ENCODE data around the gene BRICD5. TPM values are rescaled to one million over a fixed set of nuclear protein-coding genes. Genes with fewer than 3 reads are reported as not detected.

BRICD5 gene
- total RNA-seq, 1 donor from 2014 or later, result 7.2 TPM

GRCh38 chr16:2237493-2238149, 27.0 kb upstream of the BRICD5 start:
- DNase-seq (ENCODE audit: low read depth), result no peak

- no peak for DNase-seq (ENCODE audit: low read depth)
These were observed 26.4 kb upstream of the BRICD5 start for GRCh38 chr16:2237102-2237482.

GRCh38 chr16:2236337-2237101, 25.9 kb upstream of the BRICD5 start, which contains the start of gene DNASE1L2:
Gene DNASE1L2, plus strand, starts transcription at chr16:2236444. Its CDS starts 373 bp downstream, at chr16:2236817.
- DNase-seq (ENCODE audit: low read depth), result no peak

GRCh38 chr16:2235695-2236336, 25.2 kb upstream of the BRICD5 start:
- no peak for DNase-seq (ENCODE audit: low read depth)

GRCh38 chr16:2235234-2235651, 24.6 kb upstream of the BRICD5 start:
- no peak for DNase-seq (ENCODE audit: low read depth)

- DNase-seq (ENCODE audit: low read depth), result no peak
These were observed 24.1 kb upstream of the BRICD5 start for GRCh38 chr16:2234813-2235170.

GRCh38 chr16:2233872-2234812, 23.5 kb upstream of the BRICD5 start:
- DNase-seq (ENCODE audit: low read depth), result no peak

- no peak for DNase-seq (ENCODE audit: low read depth)
These were observed 22.5 kb upstream of the BRICD5 start for GRCh38 chr16:2233046-2233775.

- no peak for DNase-seq (ENCODE audit: low read depth)
These were observed 21.7 kb upstream of the BRICD5 start for GRCh38 chr16:2232094-2232990.

- DNase-seq (ENCODE audit: low read depth), result peak; percentile 94
These were observed 20.6 kb upstream of the BRICD5 start for GRCh38 chr16:2231016-2231931.

- DNase-seq (ENCODE audit: low read depth), result no peak
These were observed 19.7 kb upstream of the BRICD5 start for GRCh38 chr16:2230376-2230775.

GRCh38 chr16:2229632-2230250, 19.1 kb upstream of the BRICD5 start:
- no peak for DNase-seq (ENCODE audit: low read depth)

GRCh38 chr16:2229091-2229490, 18.4 kb upstream of the BRICD5 start:
- DNase-seq (ENCODE audit: low read depth), result no peak

- no peak for DNase-seq (ENCODE audit: low read depth)
These were observed 17.6 kb upstream of the BRICD5 start for GRCh38 chr16:2228161-2228824.

- no peak for DNase-seq (ENCODE audit: low read depth)
These were observed 16.3 kb upstream of the BRICD5 start for GRCh38 chr16:2226918-2227317.

- DNase-seq (ENCODE audit: low read depth), result peak; percentile 53
These were observed 15.7 kb upstream of the BRICD5 start for GRCh38 chr16:2226245-2226793.

- DNase-seq (ENCODE audit: low read depth), result peak; percentile 42
These were observed 13.4 kb upstream of the BRICD5 start for GRCh38 chr16:2223942-2224486.
